ENCODE data around the gene IRF5.

IRF5 gene

DNA sequence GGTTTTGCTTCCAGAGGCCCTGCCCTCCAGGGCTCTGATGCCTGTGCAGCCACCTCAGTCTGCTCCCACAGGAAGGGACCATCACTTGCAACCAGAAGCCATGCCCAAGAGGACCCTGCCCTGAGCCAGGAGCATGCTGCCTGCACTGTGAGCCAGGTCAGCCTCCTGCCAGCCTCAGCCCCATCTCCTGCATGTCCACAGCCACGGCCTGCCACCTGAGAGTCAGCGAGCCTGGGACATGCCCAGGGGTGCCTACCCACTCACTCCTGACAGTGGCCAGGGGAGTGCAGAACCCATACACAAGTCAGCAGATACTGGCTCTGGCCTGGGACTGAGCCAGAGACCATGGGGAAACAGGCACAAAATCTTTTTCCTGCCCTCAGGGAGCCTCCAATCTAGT, 20.6 kb upstream of the IRF5 start:
- Histone ChIP-seq H3K36me3 (ENCODE audit: control insufficient read depth, insufficient read depth, low read length) (no peaks in the 10 kb centered on the region), H3K27me3 (replicated peaks; ENCODE audit: control insufficient read depth, insufficient read depth, low read length) (no peaks in the 10 kb centered on the region), H3K4me3 (replicated peaks; ENCODE audit: low read depth, low read length) (no peak overlapping the region)
- no peak for DNase-seq (ENCODE audit: extremely low read depth, insufficient read length)
- TF ChIP-seq, protein P1, sequence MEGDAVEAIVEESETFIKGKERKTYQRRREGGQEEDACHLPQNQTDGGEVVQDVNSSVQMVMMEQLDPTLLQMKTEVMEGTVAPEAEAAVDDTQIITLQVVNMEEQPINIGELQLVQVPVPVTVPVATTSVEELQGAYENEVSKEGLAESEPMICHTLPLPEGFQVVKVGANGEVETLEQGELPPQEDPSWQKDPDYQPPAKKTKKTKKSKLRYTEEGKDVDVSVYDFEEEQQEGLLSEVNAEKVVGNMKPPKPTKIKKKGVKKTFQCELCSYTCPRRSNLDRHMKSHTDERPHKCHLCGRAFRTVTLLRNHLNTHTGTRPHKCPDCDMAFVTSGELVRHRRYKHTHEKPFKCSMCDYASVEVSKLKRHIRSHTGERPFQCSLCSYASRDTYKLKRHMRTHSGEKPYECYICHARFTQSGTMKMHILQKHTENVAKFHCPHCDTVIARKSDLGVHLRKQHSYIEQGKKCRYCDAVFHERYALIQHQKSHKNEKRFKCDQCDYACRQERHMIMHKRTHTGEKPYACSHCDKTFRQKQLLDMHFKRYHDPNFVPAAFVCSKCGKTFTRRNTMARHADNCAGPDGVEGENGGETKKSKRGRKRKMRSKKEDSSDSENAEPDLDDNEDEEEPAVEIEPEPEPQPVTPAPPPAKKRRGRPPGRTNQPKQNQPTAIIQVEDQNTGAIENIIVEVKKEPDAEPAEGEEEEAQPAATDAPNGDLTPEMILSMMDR (IDR thresholded peaks at IDR 0.05; ENCODE audit: insufficient read depth, low read length, poor library complexity, severe bottlenecking), result no peak

DNA sequence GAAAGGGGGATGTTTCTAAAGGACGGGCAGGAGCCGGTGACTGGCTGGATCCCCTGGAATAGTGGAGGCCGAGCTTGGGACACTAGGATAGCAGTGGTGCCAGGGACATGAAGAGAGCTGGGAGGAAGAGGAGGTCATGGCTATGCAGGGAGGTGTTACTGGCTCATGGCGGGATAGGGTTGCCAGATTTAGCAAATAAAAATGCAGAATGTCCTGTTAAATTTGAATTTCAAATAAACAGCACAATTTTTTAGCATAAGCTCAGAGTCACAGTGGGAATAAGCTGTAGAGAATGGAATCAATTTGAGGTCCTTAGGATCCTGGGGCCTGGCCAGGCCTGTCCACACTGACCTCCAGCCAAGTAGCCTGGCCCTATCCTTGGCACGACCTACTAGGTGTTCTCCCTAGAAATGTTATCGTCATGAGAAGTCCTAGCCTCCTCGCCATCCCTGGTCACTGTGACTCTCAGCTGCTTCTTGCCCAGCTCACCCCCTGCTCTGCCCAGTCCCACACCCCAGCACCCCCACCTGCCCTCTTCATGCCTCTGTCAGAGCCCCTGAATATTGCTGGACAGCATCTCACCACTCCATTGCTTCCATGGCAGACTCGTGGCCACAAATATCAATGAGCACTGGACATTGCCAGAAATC, 19.6 kb upstream of the IRF5 start:
- Histone ChIP-seq H3K36me3 (ENCODE audit: control insufficient read depth, insufficient read depth, low read length) (no peaks in the 10 kb centered on the region), H3K4me3 (replicated peaks; ENCODE audit: low read depth, low read length) (no peak overlapping the region), H3K27me3 (replicated peaks; ENCODE audit: control insufficient read depth, insufficient read depth, low read length) (no peaks in the 10 kb centered on the region)
- TF ChIP-seq, protein P1 (IDR thresholded peaks at IDR 0.05; ENCODE audit: insufficient read depth, low read length, poor library complexity, severe bottlenecking), result no peak
- DNase-seq (ENCODE audit: extremely low read depth, insufficient read length), result no peak

DNA sequence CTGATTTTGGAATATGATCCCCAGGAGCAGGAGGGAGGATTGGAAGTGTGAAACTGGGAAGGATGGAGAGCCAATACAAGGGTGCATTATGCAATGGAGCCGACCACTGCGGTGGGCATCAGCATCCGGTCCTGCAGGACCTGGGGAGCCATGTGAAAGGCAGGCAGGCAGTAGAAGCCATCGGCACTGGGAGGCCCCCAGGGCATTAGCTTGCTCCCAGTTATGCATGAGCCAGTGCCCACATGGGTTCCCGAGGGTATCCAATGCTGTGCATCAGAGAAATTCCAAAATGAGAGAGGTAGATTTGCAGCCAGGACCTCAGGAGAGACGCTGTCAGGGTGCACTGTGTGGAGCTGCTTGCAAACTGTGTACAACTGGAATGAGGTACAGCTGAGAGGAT, 18.5 kb upstream of the IRF5 start:
- no peaks in the 10 kb centered on the region for H3K27me3 ChIP-seq (replicated peaks; ENCODE audit: control insufficient read depth, insufficient read depth, low read length)
- TF ChIP-seq, protein P1 (IDR thresholded peaks at IDR 0.05; ENCODE audit: insufficient read depth, low read length, poor library complexity, severe bottlenecking), result no peak
- H3K4me3 ChIP-seq (replicated peaks; ENCODE audit: low read depth, low read length), result no peak overlapping the region
- no peaks in the 10 kb centered on the region for H3K36me3 ChIP-seq (ENCODE audit: control insufficient read depth, insufficient read depth, low read length)
- no peak for DNase-seq (ENCODE audit: extremely low read depth, insufficient read length)

DNA sequence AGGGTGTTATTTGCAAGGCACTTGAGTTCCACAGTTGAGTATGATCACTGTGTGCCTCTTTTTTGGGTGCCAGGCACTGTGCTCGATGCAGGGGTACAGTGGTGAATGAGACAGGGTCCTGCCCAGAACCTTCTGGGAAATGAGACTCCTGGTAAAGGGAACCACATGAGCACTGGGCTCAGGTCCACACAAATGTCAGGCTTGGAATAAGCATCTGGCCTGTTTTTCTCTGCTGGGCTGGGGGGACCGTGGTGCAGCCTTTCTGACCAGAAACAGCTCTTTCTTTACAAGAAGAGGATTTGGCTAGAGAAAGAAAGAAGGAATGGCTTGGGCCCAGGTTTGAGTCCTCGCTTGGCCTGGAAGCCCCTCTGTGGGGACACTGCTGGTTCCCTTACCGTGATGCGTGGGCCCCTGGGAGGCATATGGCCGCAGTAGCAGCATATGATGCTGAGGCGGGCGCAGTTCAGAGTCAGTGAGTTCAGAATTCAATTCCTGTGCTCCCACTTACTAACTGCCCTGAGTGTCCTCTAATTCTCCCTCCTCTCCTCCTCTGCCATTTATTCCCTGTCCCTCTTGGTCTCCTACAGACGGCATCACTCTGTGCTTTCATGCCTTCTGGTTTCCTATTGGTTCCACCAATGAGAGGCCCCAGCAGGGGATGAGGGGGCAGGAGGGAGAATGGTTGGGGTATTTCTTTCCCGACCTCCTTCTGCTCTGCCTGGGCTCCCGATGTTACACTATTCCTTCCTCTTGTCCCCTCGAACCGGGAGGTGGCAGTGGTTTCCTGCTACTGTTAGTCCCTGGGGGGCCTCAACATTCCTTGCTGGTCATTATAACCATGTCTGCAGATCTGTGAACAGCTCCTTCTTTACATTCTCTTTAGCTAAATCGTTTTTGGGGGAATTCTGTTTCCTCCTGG, 17.6 kb upstream of the IRF5 start:
- DNase-seq (ENCODE audit: extremely low read depth, insufficient read length), result no peak

DNA sequence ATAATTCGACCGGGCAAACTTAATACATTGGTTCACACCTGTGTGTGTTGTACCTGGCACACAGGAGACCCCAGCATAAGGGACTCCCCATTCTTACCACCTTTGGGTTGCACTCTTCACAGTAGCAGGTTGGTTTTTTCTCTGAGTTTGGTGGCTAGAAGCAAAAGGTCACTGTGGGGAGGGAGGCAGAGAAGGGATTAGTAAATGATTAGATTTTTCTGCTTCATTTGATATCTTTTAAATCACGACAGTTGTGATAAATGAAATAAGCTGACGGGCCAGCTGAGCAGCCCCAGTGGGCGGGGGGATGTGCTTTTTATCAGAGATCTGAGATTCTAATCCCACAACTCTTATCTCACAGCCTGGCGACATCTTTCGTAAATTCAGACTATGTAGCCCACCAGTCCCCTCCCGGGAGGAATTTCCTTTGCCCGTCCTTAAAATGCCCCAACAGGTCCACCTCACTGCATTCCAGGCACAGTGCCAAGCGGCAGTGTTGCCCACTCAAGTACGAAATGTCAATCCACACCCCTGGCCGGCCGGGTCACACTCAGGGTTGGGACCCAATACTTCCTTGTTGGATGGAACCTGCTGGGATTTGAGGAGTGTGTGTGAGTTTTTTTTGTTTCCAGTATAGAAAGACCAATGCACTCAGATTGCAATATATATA, 16.7 kb upstream of the IRF5 start:
- H3K27me3 ChIP-seq (replicated peaks; ENCODE audit: control insufficient read depth, insufficient read depth, low read length), result no peaks in the 10 kb centered on the region
- no peak for DNase-seq (ENCODE audit: extremely low read depth, insufficient read length)
- TF ChIP-seq, protein P1 (IDR thresholded peaks at IDR 0.05; ENCODE audit: insufficient read depth, low read length, poor library complexity, severe bottlenecking), result no peak
- H3K36me3 ChIP-seq (ENCODE audit: control insufficient read depth, insufficient read depth, low read length), result no peaks in the 10 kb centered on the region
- H3K4me3 ChIP-seq (replicated peaks; ENCODE audit: low read depth, low read length), result no peak overlapping the region

More for the DNA sequence above, 17.6 kb upstream of the IRF5 start:
- Histone ChIP-seq H3K4me3 (replicated peaks; ENCODE audit: low read depth, low read length) (no peak overlapping the region), H3K27me3 (replicated peaks; ENCODE audit: control insufficient read depth, insufficient read depth, low read length) (no peaks in the 10 kb centered on the region), H3K36me3 (ENCODE audit: control insufficient read depth, insufficient read depth, low read length) (no peaks in the 10 kb centered on the region)
- TF ChIP-seq, protein P1 (IDR thresholded peaks at IDR 0.05; ENCODE audit: insufficient read depth, low read length, poor library complexity, severe bottlenecking), result peak; percentile 12

Data from GM06990 (cell line).